Ecto neural progenitor cell (in vitro differentiated cells): Measurements from ENCODE around the gene CCSAP.
A peak's percentile ranks its signal among the peaks of the same experiment; 100 is the strongest.
"Not testable (repeated sequence)": the region's sequence is repeated elsewhere in the genome, so short reads cannot be mapped to it uniquely, and the experiment has no call there.

Experiments used
- DNase-seq: peaks from one replicate; pipeline ENCODE4 v3.0.0-alpha.2; 2018; ENCODE audit warnings: low spot score

The CCSAP gene

GRCh38 chr1:229364207-229365065 is 21.6 kb upstream of the CCSAP start:
- no peak for DNase-seq

- no peak for DNase-seq
These were observed 20.9 kb upstream of the CCSAP start for GRCh38 chr1:229363723-229364122.

GRCh38 chr1:229360420-229360819 is 17.6 kb upstream of the CCSAP start:
- DNase-seq: no peak

- no peak for DNase-seq
These were observed 12.8 kb upstream of the CCSAP start for GRCh38 chr1:229355661-229356060.

- DNase-seq: no peak
These were observed 11.4 kb upstream of the CCSAP start for GRCh38 chr1:229354226-229354625.

GRCh38 chr1:229352975-229353374 is 10.1 kb upstream of the CCSAP start:
- DNase-seq: no peak

GRCh38 chr1:229349463-229350385 is 6.9 kb upstream of the CCSAP start:
- DNase-seq: no peak

GRCh38 chr1:229347528-229347927 is 4.7 kb upstream of the CCSAP start:
- DNase-seq: no peak

- no peak for DNase-seq
These were observed 2.3 kb upstream of the CCSAP start for GRCh38 chr1:229344937-229345684.

- DNase-seq: no peak
These were observed 1.3 kb upstream of the CCSAP start for GRCh38 chr1:229344139-229344538.

GRCh38 chr1:229341774-229342655 is 832 bp downstream of the CCSAP start:
- peak; percentile 92 for DNase-seq

- DNase-seq: no peak
These were observed 2.4 kb downstream of the CCSAP start for GRCh38 chr1:229340496-229340895.

- DNase-seq: no peak
These were observed 3.3 kb downstream of the CCSAP start for GRCh38 chr1:229339520-229339919.

- no peak for DNase-seq
These were observed 3.8 kb downstream of the CCSAP start for GRCh38 chr1:229339086-229339485.

- DNase-seq: no peak
These were observed 6.5 kb downstream of the CCSAP start for GRCh38 chr1:229336345-229336744.

- DNase-seq: no peak
These were observed 8.1 kb downstream of the CCSAP start for GRCh38 chr1:229334716-229335115.

- DNase-seq: no peak
These were observed 8.6 kb downstream of the CCSAP start for GRCh38 chr1:229334269-229334668.

- no peak for DNase-seq
These were observed 14.1 kb downstream of the CCSAP start for GRCh38 chr1:229328598-229329362.

- not testable (repeated sequence) for DNase-seq
These were observed 15.1 kb downstream of the CCSAP start for GRCh38 chr1:229327765-229328164.

- DNase-seq: no peak
These were observed 16.2 kb downstream of the CCSAP start for GRCh38 chr1:229326601-229327000.
